Ovary (tissue), 9 donors: ENCODE data around the gene BSX. TPM values are rescaled to one million over a fixed set of nuclear protein-coding genes. Genes with fewer than 3 reads are reported as not detected.

Source experiments
- DNase-seq, 5 donors: peaks; one replicate each; pipeline ENCODE4 v3.0.0-alpha.2; 2019 to 2020
- H3K27ac ChIP-seq, 2 donors: fragments of 200-600 bp; one replicate each; pipeline versions ENCODE4 v1.5.1 to v1.8.0; 2019 to 2022
- H3K27me3 ChIP-seq: fragments of 200-600 bp; one replicate; pipeline ENCODE4 v1.8.0; 2022
- H3K36me3 ChIP-seq: fragments of 200-600 bp; sonication (generic); one replicate; pipeline ENCODE4 v1.5.1; 2019
- H3K4me1 ChIP-seq: one replicate; pipeline ENCODE4 v1.8.1; 2013; ENCODE audit warnings: mild to moderate bottlenecking, moderate library complexity; ENCODE audit not compliant: insufficient read depth
- H3K4me3 ChIP-seq: fragments of 200-600 bp; sonication (generic); one replicate; pipeline ENCODE4 v1.5.1; 2017
- H3K9me3 ChIP-seq, 2 donors: fragments of 200-600 bp in 1 of 2; sonication (generic) in 1 of 2; one replicate each; pipeline versions ENCODE4 v1.5.1 to v1.8.1; 2013 to 2019; ENCODE audit warnings: mild to moderate bottlenecking in 1 of 2, moderate library complexity in 1 of 2
- CTCF ChIP-seq, 3 donors: fragments of 450-650 bp in 2 of 3; fragments of 200-600 bp in 1 of 3; IDR thresholded peaks; one replicate each; pipeline versions ENCODE4 v1.5.1 to v1.8.0; 2016 to 2022; ENCODE audit warnings: antibody characterized with exemption in 3 of 3, mild to moderate bottlenecking in 1 of 3
- EP300 ChIP-seq: sonication (generic); formaldehyde crosslinking; IDR thresholded peaks from one replicate; pipeline ENCODE4 v1.6.1; 2017; ENCODE audit warnings: antibody characterized with exemption
- POLR2A ChIP-seq: fragments of 450-650 bp; IDR thresholded peaks from one replicate; pipeline ENCODE4 v1.6.1; 2017; ENCODE audit warnings: antibody characterized with exemption, mild to moderate bottlenecking, moderate library complexity
- WGBS, 3 donors: extraction: QIAGEN DNeasy Blood & Tissue Kit in 1 of 3; methylation state at CpG; one replicate each; pipeline versions ENCODE4 v1.1.5 to v1.1.7; 2013 to 2017; 5-methylcytosine and 5-hydroxymethylcytosine counted together
- intact Hi-C, 4 donors: fragments of 100-400 bp; cut with DNase I; formaldehyde crosslinking; loops; one replicate each; pipeline versions ENCODE4 v1.11.0 to v1.15.1; 2022 to 2023
- polyA plus RNA-seq, 2 donors: library from polyadenylated mRNA; stranded (reverse); fragments of 200-250 nt in 1 of 2; fragments of 350-450 nt in 1 of 2; fragmentation: Illumina TruSeq in 1 of 2; extraction: RNeasy Lipid Tissue Mini Kit (QIAGEN cat#74804) in 1 of 2; gene quantifications; one replicate each; pipeline ENCODE4 v1.2.3, GENCODE V29; 2013 to 2014
- total RNA-seq, 7 donors: library from RNA; depleted of rRNA in 2 of 7; stranded (reverse); fragments of >200 nt in 2 of 7; fragmentation: NEBNext Ultra II Directional in 3 of 7; extraction: Animal tissue kit (Norgen Biotek cat#: 25700) in 3 of 7; gene quantifications; one replicate each; pipeline versions ENCODE4 v1.1.0 to v1.2.4, GENCODE V29; 2016 to 2023
- donor health status: DM: no; HTN: no; CAD: no; lungs with moderate emphysema.
- donor health status: DM: no; HTN: no; CAD: no.
- donor health status: Bipolar disorder and iron deficiency.
- donor health status: DM: yes; HTN: yes; CAD: no.
- donor health status: DM: no; HTN: no; CAD: no.
- donor health status: DM: yes; HTN: yes; CAD: no.

The BSX gene
- total and polyA plus RNA-seq, 9 donors, result not detected

- intact Hi-C loops, result no loop called here
- Histone ChIP-seq H3K9me3 (no peaks in the 10 kb centered on the region), H3K27ac (no peak overlapping the region), H3K36me3 (no peaks in the 10 kb centered on the region), H3K4me1 (no peaks in the 10 kb centered on the region), H3K27me3 (no peaks in the 10 kb centered on the region), H3K4me3 (no peak overlapping the region)
- no peak for DNase-seq
- TF ChIP-seq POLR2A (no peak), CTCF (IDR thresholded peaks at IDR 0.05) (no peak), EP300 (no peak)
- 90 to 98% (median 90%) methylated on average over 2 of the region's 2 CpGs for WGBS, 3 donors
Measured at GRCh38 chr11:122938557-122938956, 43.1 kb downstream of the BSX start.

- WGBS, 3 donors, result 85 to 92% (median 89%) methylated on average over 3 of the region's 3 CpGs
- H3K4me1 ChIP-seq, result no peaks in the 10 kb centered on the region
- TF ChIP-seq CTCF (IDR thresholded peaks at IDR 0.05) (no peak), EP300 (no peak), POLR2A (no peak)
Measured at GRCh38 chr11:122937983-122938382, 43.7 kb downstream of the BSX start.

GRCh38 chr11:122933416-122933815 is 48.2 kb downstream of the BSX start:
- TF ChIP-seq CTCF (IDR thresholded peaks at IDR 0.05) (no peak), EP300 (no peak), POLR2A (no peak)
- H3K36me3 ChIP-seq, result no peaks in the 10 kb centered on the region
- no peaks in the 10 kb centered on the region for H3K9me3 ChIP-seq
- H3K4me3 ChIP-seq, result no peak overlapping the region
- no peak overlapping the region for H3K27ac ChIP-seq
- no peaks in the 10 kb centered on the region for H3K4me1 ChIP-seq
- 36 to 49% (median 41%) methylated on average over 2 of the region's 2 CpGs for WGBS, 3 donors
- intact Hi-C loops, result no loop called here
- DNase-seq, result no peak
- no peaks in the 10 kb centered on the region for H3K27me3 ChIP-seq

More at GRCh38 chr11:122937983-122938382, 43.7 kb downstream of the BSX start:
- Histone ChIP-seq H3K36me3 (no peaks in the 10 kb centered on the region), H3K27me3 (no peaks in the 10 kb centered on the region), H3K9me3 (no peaks in the 10 kb centered on the region), H3K4me3 (no peak overlapping the region), H3K27ac (no peak overlapping the region)
- DNase-seq, result no peak
- intact Hi-C loops, result no loop called here

- no peak for DNase-seq
- Histone ChIP-seq H3K4me3 (no peak overlapping the region), H3K9me3 (no peaks in the 10 kb centered on the region), H3K36me3 (no peaks in the 10 kb centered on the region), H3K4me1 (no peaks in the 10 kb centered on the region), H3K27ac (no peak overlapping the region), H3K27me3 (no peaks in the 10 kb centered on the region)
- intact Hi-C loops, result no loop called here
- WGBS, 3 donors, result 77 to 86% (median 79%) methylated on average over 6 of the region's 6 CpGs
- TF ChIP-seq EP300 (no peak), POLR2A (no peak), CTCF (IDR thresholded peaks at IDR 0.05) (no peak)
Measured at GRCh38 chr11:122931510-122931909, 50.1 kb downstream of the BSX start.

Other genes with a start within 250 kb of the BSX start
- gene CRTAM, start 143.3 kb downstream of the BSX start, total RNA-seq, result under 1 TPM in 5 of 7 donors, not detected in 2; 0.10 to 0.92 (median 0.30) TPM
- under 1 TPM; 0.06 to 0.83 TPM for gene CRTAM, start 143.3 kb downstream of the BSX start, polyA plus RNA-seq
- gene JHY, start 99.1 kb downstream of the BSX start, total RNA-seq, result 1 to 10 TPM; 3.0 to 7.9 (median 3.7) TPM
- 1 to 10 TPM; 2.2 to 4.2 TPM for gene JHY, start 99.1 kb downstream of the BSX start, polyA plus RNA-seq
- 100 to 1,000 TPM; 383 to 888 (median 747) TPM for gene HSPA8, start 80.3 kb upstream of the BSX start, total RNA-seq
- 1,000 to 10,000 TPM in 1 of 2 donors, 100 to 1,000 TPM in 1; 289 to 1,795 TPM for gene HSPA8, start 80.3 kb upstream of the BSX start, polyA plus RNA-seq
- 10 to 100 TPM; 21.9 to 70.5 (median 25.3) TPM for gene CLMP, start 213.4 kb upstream of the BSX start, total RNA-seq
- gene CLMP, start 213.4 kb upstream of the BSX start, polyA plus RNA-seq, result 10 to 100 TPM; 11.9 to 33.7 TPM